Sigmoid colon (tissue), 3 donors: ENCODE results near the gene EHD2.

Experiments
- POLR2A ChIP-seq, 2 donors: fragments of 450-650 bp; IDR thresholded peaks; one replicate each; pipeline ENCODE4 v1.6.1; 2016; ENCODE audit warnings: antibody characterized with exemption in 2 of 2, mild to moderate bottlenecking in 2 of 2, moderate library complexity in 2 of 2
- TF ChIP-seq, protein P1 (sequence below), 4 experiments: fragments of 450-650 bp in 3 of 4; fragments of 200-600 bp in 1 of 4; IDR thresholded peaks; one replicate each; pipeline ENCODE4 v1.5.1; 2016 to 2019; ENCODE audit warnings: antibody characterized with exemption in 4 of 4, mild to moderate bottlenecking in 3 of 4, moderate library complexity in 2 of 4

DNA sequence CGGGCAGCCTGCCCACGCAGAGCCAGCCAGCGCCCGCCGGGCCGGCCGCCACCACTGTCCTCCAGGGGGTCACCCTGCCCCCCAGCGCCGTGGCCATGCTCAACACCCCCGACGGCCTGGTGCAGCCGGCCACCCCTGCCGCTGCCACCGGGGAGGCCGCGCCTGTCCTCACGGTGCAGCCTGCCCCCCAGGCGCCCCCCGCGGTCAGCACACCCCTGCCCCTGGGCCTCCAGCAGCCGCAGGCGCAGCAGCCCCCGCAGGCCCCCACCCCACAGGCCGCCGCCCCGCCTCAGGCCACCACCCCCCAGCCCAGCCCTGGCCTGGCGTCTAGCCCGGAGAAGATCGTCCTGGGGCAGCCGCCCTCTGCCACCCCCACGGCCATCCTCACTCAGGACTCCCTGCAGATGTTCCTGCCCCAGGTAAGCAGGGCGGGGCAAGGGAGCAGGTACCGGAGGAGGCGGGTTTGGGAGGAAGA lies 32.3 kb upstream of the EHD2 start:
- TF ChIP-seq, protein P1, sequence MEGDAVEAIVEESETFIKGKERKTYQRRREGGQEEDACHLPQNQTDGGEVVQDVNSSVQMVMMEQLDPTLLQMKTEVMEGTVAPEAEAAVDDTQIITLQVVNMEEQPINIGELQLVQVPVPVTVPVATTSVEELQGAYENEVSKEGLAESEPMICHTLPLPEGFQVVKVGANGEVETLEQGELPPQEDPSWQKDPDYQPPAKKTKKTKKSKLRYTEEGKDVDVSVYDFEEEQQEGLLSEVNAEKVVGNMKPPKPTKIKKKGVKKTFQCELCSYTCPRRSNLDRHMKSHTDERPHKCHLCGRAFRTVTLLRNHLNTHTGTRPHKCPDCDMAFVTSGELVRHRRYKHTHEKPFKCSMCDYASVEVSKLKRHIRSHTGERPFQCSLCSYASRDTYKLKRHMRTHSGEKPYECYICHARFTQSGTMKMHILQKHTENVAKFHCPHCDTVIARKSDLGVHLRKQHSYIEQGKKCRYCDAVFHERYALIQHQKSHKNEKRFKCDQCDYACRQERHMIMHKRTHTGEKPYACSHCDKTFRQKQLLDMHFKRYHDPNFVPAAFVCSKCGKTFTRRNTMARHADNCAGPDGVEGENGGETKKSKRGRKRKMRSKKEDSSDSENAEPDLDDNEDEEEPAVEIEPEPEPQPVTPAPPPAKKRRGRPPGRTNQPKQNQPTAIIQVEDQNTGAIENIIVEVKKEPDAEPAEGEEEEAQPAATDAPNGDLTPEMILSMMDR (IDR thresholded peaks at IDR 0.05), result no peak
- TF ChIP-seq POLR2A (IDR thresholded peaks at IDR 0.05), result no peak
